Nephron (organoid): ENCODE measurements around the gene SMG6.

ENCODE experiments used
- H3K27ac Mint-ChIP-seq, 3 experiments: 2 replicates each; pipeline ENCODE4 v1.8.0; 2020; ENCODE audit warnings: mixed read lengths in 3 of 3, mild to moderate bottlenecking in 2 of 3, moderate library complexity in 1 of 3
- H3K27me3 Mint-ChIP-seq: 2 replicates; pipeline ENCODE4 v1.8.0; 2021; ENCODE audit warnings: low read depth, mild to moderate bottlenecking, moderate library complexity, mixed read lengths
- H3K36me3 Mint-ChIP-seq: 2 replicates; pipeline ENCODE4 v1.8.0; 2020; ENCODE audit warnings: low read depth, mixed read lengths
- H3K4me1 Mint-ChIP-seq: 2 replicates; pipeline ENCODE4 v1.8.0; 2020; ENCODE audit warnings: mixed read lengths
- H3K4me3 Mint-ChIP-seq, 3 experiments: 2 replicates each; pipeline ENCODE4 v1.8.0; 2020; ENCODE audit warnings: mild to moderate bottlenecking in 3 of 3, mixed read lengths in 3 of 3, moderate library complexity in 2 of 3
- H3K9me3 Mint-ChIP-seq: 2 replicates; pipeline ENCODE4 v1.8.0; 2020; ENCODE audit warnings: mixed read lengths
- CTCF ChIP-seq, 3 experiments: fragments of 200-600 bp; sonication (generic); IDR thresholded peaks; one replicate each; pipeline ENCODE4 v1.5.0; 2021; ENCODE audit warnings: antibody characterized with exemption in 3 of 3; ENCODE audit not compliant: unreplicated experiment in 3 of 3

SMG6 gene

GRCh38 chr17:2194889-2195335 is 108.7 kb downstream of the SMG6 start:
- H3K9me3 Mint-ChIP-seq = no peaks in the 10 kb centered on the region
- no peak overlapping the region for H3K4me3 Mint-ChIP-seq
- H3K27ac Mint-ChIP-seq = peak overlapping the region; percentile 55 to 84 (median 72)
- H3K36me3 Mint-ChIP-seq = peaks cover 31% of the 10 kb centered on the region
- peaks cover 66% of the 10 kb centered on the region for H3K4me1 Mint-ChIP-seq
- H3K27me3 Mint-ChIP-seq = no peaks in the 10 kb centered on the region
- TF ChIP-seq CTCF (IDR thresholded peaks at IDR 0.05; ENCODE audit: unreplicated experiment in 3 of 3) = no peak

GRCh38 chr17:2192367-2193057 is 111.1 kb downstream of the SMG6 start:
- no peak for TF ChIP-seq CTCF (IDR thresholded peaks at IDR 0.05; ENCODE audit: unreplicated experiment in 3 of 3)
- no peaks in the 10 kb centered on the region for H3K9me3 Mint-ChIP-seq
- peaks cover 72% of the 10 kb centered on the region for H3K4me1 Mint-ChIP-seq
- no peak overlapping the region for H3K4me3 Mint-ChIP-seq
- peak overlapping the region; percentile 47 to 97 (median 91) for H3K27ac Mint-ChIP-seq
- no peaks in the 10 kb centered on the region for H3K27me3 Mint-ChIP-seq
- peaks cover 47% of the 10 kb centered on the region for H3K36me3 Mint-ChIP-seq

GRCh38 chr17:2191785-2192184 is 111.8 kb downstream of the SMG6 start:
- no peak for TF ChIP-seq CTCF (IDR thresholded peaks at IDR 0.05; ENCODE audit: unreplicated experiment in 3 of 3)
- Mint-ChIP-seq H3K4me1 (peaks cover 65% of the 10 kb centered on the region), H3K27ac (peak overlapping the region; percentile 47 to 97 (median 91)), H3K27me3 (no peaks in the 10 kb centered on the region), H3K4me3 (no peak overlapping the region), H3K9me3 (no peaks in the 10 kb centered on the region), H3K36me3 (peaks cover 54% of the 10 kb centered on the region)

- H3K4me1 Mint-ChIP-seq = peaks cover 61% of the 10 kb centered on the region
- no peaks in the 10 kb centered on the region for H3K27me3 Mint-ChIP-seq
- no peak for TF ChIP-seq CTCF (IDR thresholded peaks at IDR 0.05; ENCODE audit: unreplicated experiment in 3 of 3)
- H3K27ac Mint-ChIP-seq = peak overlapping the region; percentile 47 to 97 (median 91)
- no peaks in the 10 kb centered on the region for H3K9me3 Mint-ChIP-seq
- no peak overlapping the region for H3K4me3 Mint-ChIP-seq
- H3K36me3 Mint-ChIP-seq = peaks cover 60% of the 10 kb centered on the region
These were observed 112.4 kb downstream of the SMG6 start for GRCh38 chr17:2191227-2191626.

GRCh38 chr17:2190014-2190413 is 113.6 kb downstream of the SMG6 start:
- Mint-ChIP-seq H3K27me3 (no peaks in the 10 kb centered on the region), H3K9me3 (no peaks in the 10 kb centered on the region)

More at GRCh38 chr17:2190014-2190413, 113.6 kb downstream of the SMG6 start:
- Mint-ChIP-seq H3K4me1 (peaks cover 52% of the 10 kb centered on the region), H3K27ac (peak overlapping the region; percentile 47 to 97 (median 61)), H3K36me3 (peaks cover 68% of the 10 kb centered on the region), H3K4me3 (no peak overlapping the region)
- no peak for TF ChIP-seq CTCF (IDR thresholded peaks at IDR 0.05; ENCODE audit: unreplicated experiment in 3 of 3)
